Measurements from ENCODE around the gene PRICKLE3.

The PRICKLE3 gene

DNA sequence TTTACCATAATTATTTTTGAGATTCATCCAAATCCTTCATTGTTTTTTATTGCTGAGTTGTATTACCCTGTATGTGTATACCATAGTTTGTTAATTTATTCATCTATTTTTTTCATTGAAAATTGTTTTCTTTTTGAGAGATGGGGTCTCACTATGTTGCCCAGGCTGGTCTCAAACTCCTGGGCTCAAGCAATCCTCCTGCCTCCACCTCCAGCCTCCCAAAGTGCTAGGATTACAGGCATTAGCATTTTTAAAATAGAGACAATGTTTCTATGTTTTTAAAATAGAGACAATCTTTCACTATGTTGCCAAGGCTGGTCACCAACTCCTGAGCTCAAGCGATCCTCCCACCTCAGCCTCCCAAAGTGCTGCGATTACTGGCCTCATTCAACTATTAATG is 25.3 kb downstream of the PRICKLE3 start:
- Histone ChIP-seq H3K36me3 (ENCODE audit: insufficient read depth) (no peaks in the 10 kb centered on the region), H3K4me2 (no peak overlapping the region), H3K27ac (no peak overlapping the region), H3K27me3 (ENCODE audit: insufficient read depth, low read depth) (no peaks in the 10 kb centered on the region), H4K20me1 (ENCODE audit: insufficient read depth) (no peaks in the 10 kb centered on the region), H3K79me2 (ENCODE audit: insufficient read depth, low read depth) (no peaks in the 10 kb centered on the region), H3K4me1 (ENCODE audit: low read depth, poor library complexity, severe bottlenecking) (peaks cover 7% of the 10 kb centered on the region), H3K9ac (no peak overlapping the region), H3K4me3 (IDR thresholded peaks at IDR 0.05; ENCODE audit: insufficient read depth, low read depth, low read length) (no peak overlapping the region), H2AFZ (ENCODE audit: low read depth) (no peak overlapping the region)
- no peak for TF ChIP-seq CTCF (conservative IDR thresholded peaks at IDR 0.05; ENCODE audit: low read depth, low read length)

DNA sequence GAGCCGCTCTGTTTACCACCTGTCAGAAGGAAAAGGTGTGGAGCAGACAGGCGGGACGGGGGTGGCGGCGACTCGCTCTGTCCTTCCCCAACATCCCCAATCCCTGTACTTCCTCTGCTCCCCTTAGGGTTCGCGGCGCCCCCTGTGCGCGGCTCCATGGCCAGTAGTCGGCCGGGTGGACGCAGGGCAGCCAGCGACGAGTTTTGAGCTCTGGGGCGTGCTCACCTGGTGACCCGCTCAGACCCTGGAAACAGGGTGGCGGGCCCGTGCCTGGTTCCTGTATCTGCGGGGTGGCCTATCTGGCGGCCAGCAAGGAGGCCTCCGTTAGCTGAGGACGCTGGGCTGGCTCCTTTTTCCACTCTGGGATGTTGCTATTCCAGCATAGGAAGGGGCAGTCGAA is 29.0 kb downstream of the PRICKLE3 start:
- H3K9ac ChIP-seq: no peak overlapping the region
- TF ChIP-seq CTCF (conservative IDR thresholded peaks at IDR 0.05; ENCODE audit: low read depth, low read length): no peak
- H3K27me3 ChIP-seq (ENCODE audit: insufficient read depth, low read depth): no peaks in the 10 kb centered on the region
- no peaks in the 10 kb centered on the region for H3K36me3 ChIP-seq (ENCODE audit: insufficient read depth)
- no peaks in the 10 kb centered on the region for H3K4me1 ChIP-seq (ENCODE audit: low read depth, poor library complexity, severe bottlenecking)
- no peak overlapping the region for H3K27ac ChIP-seq
- H3K4me3 ChIP-seq (IDR thresholded peaks at IDR 0.05; ENCODE audit: insufficient read depth, low read depth, low read length): no peak overlapping the region
- no peaks in the 10 kb centered on the region for H4K20me1 ChIP-seq (ENCODE audit: insufficient read depth)
- H3K79me2 ChIP-seq (ENCODE audit: insufficient read depth, low read depth): no peaks in the 10 kb centered on the region
- no peak overlapping the region for H2AFZ ChIP-seq (ENCODE audit: low read depth)
- H3K4me2 ChIP-seq: no peak overlapping the region

DNA sequence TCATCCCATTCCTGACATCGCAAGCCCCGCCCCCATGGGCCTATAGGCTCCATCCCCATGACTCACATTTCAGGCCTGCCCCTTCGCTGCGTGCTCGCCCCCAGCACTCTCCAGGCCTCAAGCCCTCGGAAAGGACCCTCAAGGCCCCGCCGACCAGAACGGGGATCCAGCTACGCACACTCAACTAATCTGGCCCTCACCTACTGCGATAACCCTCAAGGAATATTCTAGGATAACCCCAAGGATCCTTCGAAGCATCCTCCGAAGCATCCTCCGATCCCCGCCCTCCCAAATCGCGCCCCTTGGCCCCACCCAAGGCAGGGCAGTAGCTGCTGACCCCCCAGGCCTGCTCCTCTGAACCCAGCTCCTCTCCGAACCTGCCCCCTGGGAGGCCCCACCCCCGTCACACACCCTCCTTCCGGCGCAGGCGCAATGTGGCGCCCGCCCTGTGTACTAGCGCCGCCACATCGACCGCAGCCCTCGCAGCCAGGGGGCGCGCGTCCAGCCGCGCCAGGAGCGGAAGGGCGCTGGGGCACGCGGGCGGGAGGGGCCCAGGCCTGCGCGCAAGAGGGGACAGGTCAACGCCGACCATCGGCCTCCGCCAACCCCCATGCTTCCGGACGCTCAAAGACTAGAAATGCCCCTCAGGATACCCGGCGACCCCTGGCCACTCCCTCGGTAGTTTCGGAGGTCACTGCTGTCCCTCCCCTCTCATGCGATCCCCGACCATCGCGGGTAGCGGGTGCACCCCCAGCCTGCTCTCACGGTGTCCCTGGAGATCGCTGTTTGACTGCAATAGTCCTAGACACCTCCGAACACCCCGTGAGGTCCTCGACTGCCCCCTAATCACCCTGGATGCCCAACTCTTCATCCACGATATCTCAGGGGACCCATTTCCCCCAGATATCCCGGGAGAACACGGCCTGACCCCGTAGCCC is 30.0 kb downstream of the PRICKLE3 start:
- no peaks in the 10 kb centered on the region for H4K20me1 ChIP-seq (ENCODE audit: insufficient read depth)
- H3K27me3 ChIP-seq (ENCODE audit: insufficient read depth, low read depth): no peaks in the 10 kb centered on the region
- peak; percentile 52; the same call in 1 of the 2 replicates for TF ChIP-seq CTCF (conservative IDR thresholded peaks at IDR 0.05; ENCODE audit: low read depth, low read length)
- no peaks in the 10 kb centered on the region for H3K36me3 ChIP-seq (ENCODE audit: insufficient read depth)
- H3K4me1 ChIP-seq (ENCODE audit: low read depth, poor library complexity, severe bottlenecking): no peaks in the 10 kb centered on the region
- peak overlapping the region; percentile 36; the same call in 1 of the 2 replicates for H3K27ac ChIP-seq
- peak overlapping the region; percentile 52 for H2AFZ ChIP-seq (ENCODE audit: low read depth)
- peak overlapping the region; percentile 51; the same call in 1 of the 2 replicates for H3K4me2 ChIP-seq
- H3K9ac ChIP-seq: peak overlapping the region; percentile 44; the same call in 1 of the 2 replicates
- H3K79me2 ChIP-seq (ENCODE audit: insufficient read depth, low read depth): no peaks in the 10 kb centered on the region
- H3K4me3 ChIP-seq (IDR thresholded peaks at IDR 0.05; ENCODE audit: insufficient read depth, low read depth, low read length): no peak overlapping the region

DNA sequence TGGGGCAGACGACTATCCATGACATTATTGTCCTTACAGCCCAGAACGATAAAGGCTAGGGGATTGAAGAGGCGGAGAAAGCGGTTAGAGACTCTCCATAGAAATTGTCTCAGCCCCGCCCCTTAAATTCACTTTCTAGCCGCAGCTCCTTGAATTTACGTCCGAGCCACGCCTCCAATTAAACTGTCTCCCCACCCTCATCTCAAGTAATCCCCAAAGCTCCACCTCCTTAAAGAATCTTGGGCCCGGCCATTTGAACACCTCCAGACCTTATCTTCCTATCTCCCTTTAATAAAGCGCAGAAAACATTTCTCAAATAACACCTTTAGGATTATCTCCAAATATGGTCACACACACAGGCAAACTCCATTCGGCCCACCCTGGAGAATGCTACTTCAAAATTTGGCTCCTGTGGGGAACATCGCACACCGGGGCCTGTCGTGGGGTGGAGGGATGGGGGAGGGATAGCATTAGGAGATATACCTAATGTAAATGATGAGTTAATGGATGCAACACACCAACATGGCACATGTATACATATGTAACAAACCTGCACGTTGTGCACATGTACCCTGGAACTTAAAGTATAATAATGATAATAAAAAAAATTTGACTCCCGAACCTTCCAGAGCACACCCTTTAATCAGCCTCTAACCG is 30.8 kb downstream of the PRICKLE3 start:
- no peaks in the 10 kb centered on the region for H4K20me1 ChIP-seq (ENCODE audit: insufficient read depth)
- H3K4me1 ChIP-seq (ENCODE audit: low read depth, poor library complexity, severe bottlenecking): no peaks in the 10 kb centered on the region
- peak overlapping the region; percentile 52 for H2AFZ ChIP-seq (ENCODE audit: low read depth)
- H3K4me2 ChIP-seq: peak overlapping the region; percentile 51; the same call in 1 of the 2 replicates
- H3K27me3 ChIP-seq (ENCODE audit: insufficient read depth, low read depth): no peaks in the 10 kb centered on the region
- no peak overlapping the region for H3K27ac ChIP-seq
- no peak overlapping the region for H3K9ac ChIP-seq
- no peaks in the 10 kb centered on the region for H3K36me3 ChIP-seq (ENCODE audit: insufficient read depth)
- H3K4me3 ChIP-seq (IDR thresholded peaks at IDR 0.05; ENCODE audit: insufficient read depth, low read depth, low read length): no peak overlapping the region
- no peaks in the 10 kb centered on the region for H3K79me2 ChIP-seq (ENCODE audit: insufficient read depth, low read depth)
- TF ChIP-seq CTCF (conservative IDR thresholded peaks at IDR 0.05; ENCODE audit: low read depth, low read length): no peak

Measured in KMS-11 (cell line).